Dendritic cell treated with granulocyte-macrophage colony-stimulating factor and Interleukin-4, amounts not matched to agents 40 ng/mL and 50 ng/mL, for 4 days (primary cell): ENCODE results near the gene PAN2.

Source experiments
- H3K27ac Mint-ChIP-seq: one replicate; pipeline ENCODE4 v1.8.0; 2022; ENCODE audit warnings: mild to moderate bottlenecking, mixed read lengths
- H3K27me3 Mint-ChIP-seq: one replicate; pipeline ENCODE4 v1.8.0; 2022; ENCODE audit warnings: mild to moderate bottlenecking, mixed read lengths
- H3K36me3 Mint-ChIP-seq: one replicate; pipeline ENCODE4 v1.8.0; 2022; ENCODE audit warnings: low read depth, mixed read lengths
- H3K4me1 Mint-ChIP-seq: one replicate; pipeline ENCODE4 v1.8.0; 2022; ENCODE audit warnings: low read depth, mixed read lengths
- H3K4me3 Mint-ChIP-seq: one replicate; pipeline ENCODE4 v1.8.0; 2022; ENCODE audit warnings: mild to moderate bottlenecking, moderate library complexity, mixed read lengths
- H3K9me3 Mint-ChIP-seq: one replicate; pipeline ENCODE4 v1.8.0; 2022; ENCODE audit warnings: mixed read lengths
- intact Hi-C: fragments of 100-400 bp; cut with micrococcal nuclease; formaldehyde crosslinking; loops from one replicate; pipeline ENCODE4 v1.15.0; 2022

PAN2 gene, protein sequence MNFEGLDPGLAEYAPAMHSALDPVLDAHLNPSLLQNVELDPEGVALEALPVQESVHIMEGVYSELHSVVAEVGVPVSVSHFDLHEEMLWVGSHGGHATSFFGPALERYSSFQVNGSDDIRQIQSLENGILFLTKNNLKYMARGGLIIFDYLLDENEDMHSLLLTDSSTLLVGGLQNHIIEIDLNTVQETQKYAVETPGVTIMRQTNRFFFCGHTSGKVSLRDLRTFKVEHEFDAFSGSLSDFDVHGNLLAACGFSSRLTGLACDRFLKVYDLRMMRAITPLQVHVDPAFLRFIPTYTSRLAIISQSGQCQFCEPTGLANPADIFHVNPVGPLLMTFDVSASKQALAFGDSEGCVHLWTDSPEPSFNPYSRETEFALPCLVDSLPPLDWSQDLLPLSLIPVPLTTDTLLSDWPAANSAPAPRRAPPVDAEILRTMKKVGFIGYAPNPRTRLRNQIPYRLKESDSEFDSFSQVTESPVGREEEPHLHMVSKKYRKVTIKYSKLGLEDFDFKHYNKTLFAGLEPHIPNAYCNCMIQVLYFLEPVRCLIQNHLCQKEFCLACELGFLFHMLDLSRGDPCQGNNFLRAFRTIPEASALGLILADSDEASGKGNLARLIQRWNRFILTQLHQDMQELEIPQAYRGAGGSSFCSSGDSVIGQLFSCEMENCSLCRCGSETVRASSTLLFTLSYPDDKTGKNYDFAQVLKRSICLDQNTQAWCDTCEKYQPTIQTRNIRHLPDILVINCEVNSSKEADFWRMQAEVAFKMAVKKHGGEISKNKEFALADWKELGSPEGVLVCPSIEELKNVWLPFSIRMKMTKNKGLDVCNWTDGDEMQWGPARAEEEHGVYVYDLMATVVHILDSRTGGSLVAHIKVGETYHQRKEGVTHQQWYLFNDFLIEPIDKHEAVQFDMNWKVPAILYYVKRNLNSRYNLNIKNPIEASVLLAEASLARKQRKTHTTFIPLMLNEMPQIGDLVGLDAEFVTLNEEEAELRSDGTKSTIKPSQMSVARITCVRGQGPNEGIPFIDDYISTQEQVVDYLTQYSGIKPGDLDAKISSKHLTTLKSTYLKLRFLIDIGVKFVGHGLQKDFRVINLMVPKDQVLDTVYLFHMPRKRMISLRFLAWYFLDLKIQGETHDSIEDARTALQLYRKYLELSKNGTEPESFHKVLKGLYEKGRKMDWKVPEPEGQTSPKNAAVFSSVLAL

DNA sequence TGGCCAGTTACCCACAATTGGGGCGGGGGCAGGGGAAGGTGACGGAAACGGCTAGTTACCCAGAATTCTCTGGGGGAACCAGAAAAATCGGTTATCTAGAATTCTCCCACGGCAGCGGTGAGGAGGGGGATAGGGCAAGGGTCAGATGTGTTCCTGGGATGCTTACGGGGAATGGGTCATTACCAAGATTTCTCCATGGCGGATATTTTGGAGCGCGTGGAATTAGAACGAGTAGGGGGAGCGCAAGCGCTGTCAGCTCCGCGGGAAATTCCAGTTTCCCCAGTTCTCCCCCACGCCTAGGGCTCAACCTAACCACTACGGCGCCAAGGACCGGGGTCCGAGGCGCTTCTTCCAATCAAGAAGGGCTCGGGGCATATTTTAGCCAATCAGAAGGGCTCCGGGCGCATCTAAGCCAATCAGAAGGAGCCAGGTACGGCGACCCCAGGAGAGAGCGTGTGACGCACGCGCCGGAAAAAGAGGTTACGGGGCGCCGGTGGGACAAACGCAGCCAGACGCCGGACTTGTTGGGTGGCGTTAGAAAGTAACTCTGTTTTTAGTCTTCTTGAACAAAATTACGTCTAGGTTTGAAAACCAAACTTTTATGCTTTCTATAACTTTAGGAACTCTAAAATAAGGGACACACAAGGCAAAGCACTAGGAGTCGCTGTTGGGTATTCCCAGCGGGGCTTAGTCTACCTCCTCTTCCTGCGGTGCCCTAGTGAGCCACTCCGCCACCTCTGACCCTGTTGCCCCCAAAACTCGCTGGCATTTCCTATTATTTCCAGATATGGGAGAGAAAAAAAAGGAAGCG is at the start of gene PAN2:
TSS of gene PAN2 (minus strand) at position 322 of the 811 bp plus-strand sequence. CDS start 906 bp downstream, outside the sequence.
- peaks cover 60% of the 10 kb centered on the region for H3K4me1 Mint-ChIP-seq
- H3K27ac Mint-ChIP-seq: peak within 1 kb of the TSS; percentile 100
- peaks cover 21% of the 10 kb centered on the region for H3K36me3 Mint-ChIP-seq

DNA sequence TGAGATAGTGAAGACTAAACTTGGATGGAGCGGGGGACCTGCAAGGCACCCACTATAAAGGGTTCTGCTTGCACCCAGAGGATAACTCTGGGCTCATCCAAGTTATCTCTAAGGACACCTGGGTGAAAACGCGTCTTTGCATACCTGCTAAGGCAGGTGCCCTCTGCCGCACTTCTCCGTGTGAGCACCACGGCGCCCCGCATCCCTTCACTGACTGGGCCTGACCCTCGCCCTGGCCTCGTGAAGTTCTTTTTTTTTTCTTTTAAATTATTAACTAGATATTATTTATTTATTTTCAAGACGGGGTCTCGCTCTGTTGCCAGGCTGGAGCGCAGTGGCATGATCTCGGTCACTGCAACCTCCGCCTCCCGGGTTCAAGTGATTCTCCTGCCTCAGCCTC is 48.8 kb upstream of the PAN2 start:
- Mint-ChIP-seq H3K27me3 (peaks cover 3% of the 10 kb centered on the region), H3K4me3 (no peak overlapping the region), H3K36me3 (no peaks in the 10 kb centered on the region), H3K9me3 (no peaks in the 10 kb centered on the region), H3K27ac (no peak overlapping the region), H3K4me1 (peaks cover 3% of the 10 kb centered on the region)
- intact Hi-C loops: no loop called here

More for the DNA sequence above, at the start of gene PAN2:
- no peaks in the 10 kb centered on the region for H3K27me3 Mint-ChIP-seq
- peak within 1 kb of the TSS; percentile 88 for H3K4me3 Mint-ChIP-seq
- intact Hi-C loops: loop anchor here (1.0 kb wide), 1 partner anchor 18 kb away; no protein-coding TSS in a partner anchor
- H3K9me3 Mint-ChIP-seq: no peaks in the 10 kb centered on the region

DNA sequence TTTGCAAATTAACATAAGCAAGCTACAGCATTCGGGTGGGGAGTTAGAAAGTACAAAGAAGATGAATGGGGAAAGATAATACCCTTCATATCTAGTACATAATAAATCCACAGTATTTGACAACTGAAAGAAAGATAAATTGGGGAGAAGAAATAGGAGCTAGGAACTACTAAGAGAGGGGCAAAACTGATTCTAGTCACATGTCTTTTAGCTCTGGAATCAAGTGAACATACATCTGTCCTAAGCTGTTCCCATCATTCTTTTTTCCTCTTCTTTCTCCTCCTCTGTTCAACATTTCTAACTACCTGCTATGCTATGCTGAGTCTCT is 44.2 kb upstream of the PAN2 start:
- Mint-ChIP-seq H3K36me3 (peaks cover 6% of the 10 kb centered on the region), H3K4me3 (no peak overlapping the region), H3K9me3 (peaks cover 8% of the 10 kb centered on the region), H3K4me1 (peaks cover 33% of the 10 kb centered on the region), H3K27ac (peak overlapping the region; percentile 74), H3K27me3 (no peaks in the 10 kb centered on the region)
- intact Hi-C loops: no loop called here

DNA sequence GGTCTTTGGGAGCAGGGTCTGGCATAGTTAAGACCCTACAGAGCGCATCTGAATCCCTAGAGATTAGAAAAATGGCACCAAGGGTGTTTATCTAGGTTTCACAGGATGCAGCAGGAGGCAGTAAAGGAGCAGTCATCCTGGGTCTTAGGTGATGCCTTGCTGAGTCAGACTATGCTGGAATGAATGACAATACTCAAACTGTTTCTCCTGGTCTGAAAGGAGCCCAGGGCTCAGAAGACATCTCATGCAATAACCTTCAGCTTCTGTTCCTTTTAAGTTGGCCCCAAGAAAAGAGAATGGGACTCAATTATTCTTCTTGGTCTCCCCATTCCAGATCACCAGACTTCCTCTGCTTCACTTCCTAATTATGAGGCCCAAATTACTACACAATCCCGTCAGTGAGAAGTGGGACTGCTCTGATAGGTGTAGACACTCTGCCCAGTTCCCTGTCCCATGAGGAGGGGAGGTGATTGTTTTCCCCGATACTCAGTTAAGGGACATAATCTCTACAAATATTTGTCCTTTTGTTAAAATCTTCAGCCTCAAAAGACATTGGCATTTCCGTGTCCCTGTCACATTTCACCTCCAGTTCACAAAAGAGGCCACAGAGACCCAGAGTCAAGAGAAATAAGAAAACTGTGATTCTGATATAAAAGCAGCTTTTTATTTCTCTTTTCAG is 43.6 kb upstream of the PAN2 start:
- Mint-ChIP-seq H3K36me3 (peaks cover 6% of the 10 kb centered on the region), H3K27me3 (no peaks in the 10 kb centered on the region), H3K4me3 (no peak overlapping the region), H3K9me3 (peaks cover 10% of the 10 kb centered on the region), H3K4me1 (peaks cover 33% of the 10 kb centered on the region), H3K27ac (peak overlapping the region; percentile 74)
- intact Hi-C loops: no loop called here

DNA sequence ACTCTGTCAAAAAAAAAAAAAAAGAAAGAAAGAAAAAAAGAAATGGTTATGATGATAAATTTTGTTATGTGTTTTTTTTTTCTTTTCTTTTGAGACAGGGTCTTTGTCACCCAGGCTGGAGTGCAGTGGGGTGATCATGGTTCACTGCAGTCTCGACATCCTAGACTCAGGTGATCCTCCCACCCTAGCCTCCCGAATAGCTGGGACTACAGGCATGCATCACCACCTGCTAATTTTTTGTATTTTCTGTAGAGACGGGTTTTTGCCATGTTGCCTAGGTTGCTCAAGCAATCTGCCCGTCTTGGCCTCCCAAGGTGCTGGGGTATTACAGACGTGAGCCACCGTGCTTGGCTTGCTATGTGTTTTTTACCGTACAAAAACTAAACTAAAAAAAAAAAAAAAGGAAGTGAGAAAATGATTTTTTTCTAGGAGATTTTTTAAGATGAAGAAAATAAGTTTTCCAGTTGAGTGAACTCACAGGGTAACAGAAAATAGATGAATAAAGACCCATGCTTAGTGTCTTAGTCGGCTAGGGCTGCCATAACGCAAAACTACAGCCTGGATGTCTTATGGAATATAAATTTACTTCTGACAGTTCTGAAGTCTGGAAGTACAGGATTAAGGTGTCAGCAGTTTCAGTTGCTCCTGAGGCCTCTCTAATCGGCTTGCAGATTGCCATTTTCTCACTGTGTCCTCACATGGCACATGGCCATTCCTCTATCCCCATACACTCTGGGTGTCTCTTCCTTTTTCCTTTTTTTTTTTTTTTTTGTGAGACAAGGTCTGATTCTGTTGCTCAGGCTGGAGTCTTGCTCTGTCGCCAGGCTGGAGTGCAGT is 42.0 kb upstream of the PAN2 start:
- Mint-ChIP-seq H3K27ac (peak overlapping the region; percentile 74), H3K9me3 (peaks cover 10% of the 10 kb centered on the region), H3K4me3 (no peak overlapping the region), H3K36me3 (peaks cover 6% of the 10 kb centered on the region), H3K4me1 (peaks cover 33% of the 10 kb centered on the region), H3K27me3 (no peaks in the 10 kb centered on the region)
- intact Hi-C loops: no loop called here

DNA sequence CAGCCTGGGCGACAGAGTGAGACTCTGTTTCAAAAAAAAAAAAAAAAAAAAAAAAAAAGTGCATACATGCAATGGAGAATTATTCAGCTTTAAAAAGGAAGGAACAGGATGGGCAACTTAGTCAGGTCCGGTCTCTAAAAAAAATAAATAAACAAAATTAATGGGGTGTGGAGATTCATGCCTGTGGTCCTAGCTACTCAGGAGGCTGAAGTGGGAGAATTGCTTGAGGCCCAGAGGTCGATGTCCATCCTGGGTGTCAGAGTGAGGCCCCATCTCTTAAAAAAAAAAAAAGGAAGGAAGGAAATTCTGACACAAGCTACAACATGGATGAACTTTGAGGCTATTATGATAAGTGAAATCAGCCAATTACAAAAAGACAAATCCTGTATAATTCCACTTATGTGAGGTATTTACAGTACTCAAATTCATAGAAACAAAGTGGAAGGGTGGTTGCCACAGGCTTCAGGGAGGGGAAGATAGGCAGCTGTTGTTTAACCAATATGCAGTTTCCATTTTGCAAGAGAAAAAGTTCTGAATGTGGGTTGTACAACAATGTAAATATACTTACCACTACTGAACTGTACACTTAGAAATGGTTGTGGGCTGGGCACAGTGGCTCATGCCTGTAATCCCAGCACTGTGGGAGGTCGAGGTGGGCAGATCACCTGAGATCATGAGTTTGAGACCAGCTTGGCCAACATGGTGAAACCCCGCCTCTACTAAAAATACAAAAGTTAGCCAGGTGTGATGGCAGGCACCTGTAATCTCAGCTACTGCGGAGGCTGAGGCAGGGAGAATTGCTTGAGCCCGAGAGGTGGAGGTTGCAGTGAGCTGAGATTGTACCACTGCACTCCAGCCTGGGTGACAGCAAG is 41.2 kb upstream of the PAN2 start:
- intact Hi-C loops: no loop called here
- Mint-ChIP-seq H3K36me3 (peaks cover 6% of the 10 kb centered on the region), H3K4me3 (no peak overlapping the region), H3K4me1 (peaks cover 33% of the 10 kb centered on the region), H3K9me3 (peaks cover 10% of the 10 kb centered on the region), H3K27me3 (no peaks in the 10 kb centered on the region), H3K27ac (peak overlapping the region; percentile 74)

DNA sequence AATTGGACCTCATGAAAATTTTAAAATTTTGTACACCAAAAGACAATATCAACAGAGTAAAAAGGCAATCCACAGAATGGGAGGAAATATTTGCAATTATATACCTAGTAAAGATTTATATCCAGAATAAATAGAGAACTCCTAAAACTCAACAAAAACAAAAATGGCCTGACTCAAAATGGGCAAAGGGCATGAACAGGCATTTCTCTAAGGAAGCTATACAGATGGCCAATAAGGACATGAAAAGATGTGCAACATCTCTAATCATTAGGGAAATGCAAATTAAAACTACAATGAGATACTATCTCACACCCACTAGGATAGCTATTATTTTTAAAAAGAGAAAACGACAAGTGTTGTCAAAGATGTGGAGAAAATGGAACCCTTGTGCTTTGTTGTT is 39.7 kb upstream of the PAN2 start:
- Mint-ChIP-seq H3K36me3 (peaks cover 6% of the 10 kb centered on the region), H3K27ac (no peak overlapping the region), H3K4me1 (peaks cover 33% of the 10 kb centered on the region), H3K27me3 (no peaks in the 10 kb centered on the region), H3K9me3 (peaks cover 10% of the 10 kb centered on the region), H3K4me3 (no peak overlapping the region)
- intact Hi-C loops: no loop called here

- no peak overlapping the region for H3K4me3 Mint-ChIP-seq
- no peaks in the 10 kb centered on the region for H3K4me1 Mint-ChIP-seq
- no peaks in the 10 kb centered on the region for H3K27me3 Mint-ChIP-seq
- no peaks in the 10 kb centered on the region for H3K36me3 Mint-ChIP-seq
- intact Hi-C loops: no loop called here
- H3K27ac Mint-ChIP-seq: no peak overlapping the region
- no peaks in the 10 kb centered on the region for H3K9me3 Mint-ChIP-seq
Observed at GRCh38 chr12:56366948-56367347, 33.1 kb upstream of the PAN2 start.

DNA sequence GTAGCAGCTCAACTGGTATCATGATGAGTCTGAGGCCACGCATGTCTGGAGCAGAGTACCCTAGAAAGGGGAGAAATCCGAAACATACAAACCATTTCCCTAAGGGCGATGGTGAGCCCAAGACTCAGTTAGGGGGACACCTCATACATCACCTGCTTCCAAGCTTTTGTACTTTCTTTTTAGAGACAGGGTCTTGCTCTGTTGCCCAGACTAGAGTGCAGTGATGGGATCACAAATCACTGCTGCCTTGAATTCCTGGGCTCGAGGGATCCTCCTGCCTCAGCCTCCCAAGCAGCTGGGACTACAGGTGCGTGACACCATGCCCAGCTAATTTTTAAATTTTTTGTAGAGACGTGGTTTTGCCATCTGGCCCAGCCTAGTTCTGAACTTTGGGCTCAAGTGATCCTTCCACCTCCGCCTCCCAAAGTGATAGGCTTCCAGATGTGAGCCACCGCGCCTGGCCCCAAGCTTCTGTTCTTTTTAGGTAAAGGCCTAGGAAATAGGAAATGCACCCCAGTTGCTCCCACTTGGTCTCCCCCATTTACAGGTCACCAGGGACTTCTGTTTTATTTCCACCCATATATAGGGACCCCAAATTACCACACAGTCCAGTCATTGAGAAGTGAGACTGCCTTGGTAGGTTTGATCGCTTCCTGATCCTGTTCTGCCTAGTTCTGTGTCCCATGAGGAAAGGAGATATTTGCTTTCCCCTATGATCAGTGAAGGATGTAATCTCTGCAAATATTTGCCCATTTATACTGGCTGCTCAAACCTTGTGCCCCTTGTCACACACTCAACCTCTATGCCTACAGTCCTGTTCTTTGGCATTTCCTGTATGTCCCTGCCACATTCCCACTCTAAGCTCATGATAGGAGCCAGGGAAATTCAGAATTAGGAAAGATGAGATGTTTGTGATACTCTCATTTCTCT is 28.6 kb upstream of the PAN2 start, which contains the start of gene APOF:
TSS of gene APOF (minus strand) at position 728 of the 930 bp plus-strand sequence. CDS start at position 616, 112 bp downstream.
- no peaks in the 10 kb centered on the region for H3K9me3 Mint-ChIP-seq

GRCh38 chr12:56361487-56362129 is 27.8 kb upstream of the PAN2 start:
- intact Hi-C loops: loop anchor here (5.0 kb wide), 1 partner anchor 86 kb away; the partner anchor contains the start of gene TIMELESS
- H3K4me1 Mint-ChIP-seq: peaks cover 10% of the 10 kb centered on the region
- no peaks in the 10 kb centered on the region for H3K9me3 Mint-ChIP-seq
- peaks cover 17% of the 10 kb centered on the region for H3K36me3 Mint-ChIP-seq
- H3K27me3 Mint-ChIP-seq: no peaks in the 10 kb centered on the region
- H3K4me3 Mint-ChIP-seq: no peak overlapping the region
- peak overlapping the region; percentile 91 for H3K27ac Mint-ChIP-seq

More for the DNA sequence above, 28.6 kb upstream of the PAN2 start, which contains the start of gene APOF:
- H3K36me3 Mint-ChIP-seq: peaks cover 10% of the 10 kb centered on the region
- no peak within 1 kb of the TSS for H3K27ac Mint-ChIP-seq
- intact Hi-C loops: loop anchor here (5.0 kb wide), 1 partner anchor 85 kb away; the partner anchor contains the start of gene TIMELESS
- peaks cover 10% of the 10 kb centered on the region for H3K4me1 Mint-ChIP-seq
- no peaks in the 10 kb centered on the region for H3K27me3 Mint-ChIP-seq
- H3K4me3 Mint-ChIP-seq: no peak within 1 kb of the TSS
